Pancreas (tissue), 10 donors: ENCODE data around the gene MAP3K5. TPM values are rescaled to one million over a fixed set of nuclear protein-coding genes. Genes with fewer than 3 reads are reported as not detected.
A peak's percentile ranks its signal among the peaks of the same experiment; 100 is the strongest.

Source experiments
- ATAC-seq, 4 donors: fragments of 200-7000 bp; cut with Tn5 transposase; one replicate each; pipeline versions ENCODE4 v1.8.0 to v1.9.1; 2020; ENCODE audit warnings: mild to moderate bottlenecking in 4 of 4, moderate library complexity in 4 of 4
- DNase-seq, 6 donors: peaks; one replicate each; pipeline ENCODE4 v3.0.0-alpha.2; 2020
- FAIRE-seq: peaks from 2 replicates; lab custom pipeline; 2012; peaks lifted over from hg19 to GRCh38; lab: Jason Lieb, UNC
- H3K27ac ChIP-seq, 4 donors: fragments of 200-600 bp; sonication (generic); 1 replicate in 3 of 4; 2 replicates in 1 of 4; pipeline versions ENCODE4 v1.5.0 to v1.8.0; 2020
- H3K27me3 ChIP-seq, 4 donors: fragments of 200-600 bp; one replicate each; pipeline ENCODE4 v1.8.0; 2021
- H3K36me3 ChIP-seq, 3 donors: fragments of 200-600 bp; sonication (generic) in 1 of 3; one replicate each; pipeline versions ENCODE4 v1.5.0 to v1.8.0; 2020 to 2021
- H3K4me1 ChIP-seq, 3 donors: fragments of 200-600 bp; one replicate each; pipeline ENCODE4 v1.8.0; 2021
- H3K4me3 ChIP-seq, 4 donors: fragments of 200-600 bp; sonication (generic) in 2 of 4; one replicate each; pipeline versions ENCODE4 v1.5.0 to v1.8.0; 2020 to 2021
- H3K9me3 ChIP-seq, 4 donors: fragments of 200-600 bp; one replicate each; pipeline ENCODE4 v1.8.0; 2021
- WGBS, 2 donors: extraction: QIAGEN DNeasy Blood & Tissue Kit; methylation state at CpG; one replicate each; pipeline ENCODE4 v1.1.7; 2013; 5-methylcytosine and 5-hydroxymethylcytosine counted together
- intact Hi-C, 3 donors: fragments of 100-400 bp; cut with DNase I; formaldehyde crosslinking; loops; one replicate each; pipeline versions ENCODE4 v1.11.1 to v1.14.2; 2022
- polyA plus RNA-seq, 2 donors: library from polyadenylated mRNA; stranded (reverse); fragments of 200-250 nt; gene quantifications; one replicate each; pipeline ENCODE4 v1.2.3, GENCODE V29; 2013
- total RNA-seq, 6 donors: library from RNA; stranded (reverse); fragmentation: NEBNext Ultra II Directional in 4 of 6; extraction: Animal tissue kit (Norgen Biotek cat#: 25700) in 4 of 6; gene quantifications; one replicate each; pipeline versions ENCODE4 v1.2.1 to v1.2.4, GENCODE V29; 2021 to 2023
- TF ChIP-seq, protein P1 (sequence below), 4 donors: fragments of 200-600 bp; sonication (generic) in 3 of 4; IDR thresholded peaks; one replicate each; pipeline versions ENCODE4 v1.5.0 to v1.8.0; 2021; ENCODE audit warnings: antibody characterized with exemption in 4 of 4
- donor health status: healthy with polysubstance abuse.
- donor health status: DM: no; HTN: no; CAD: no; lungs with moderate emphysema.
- donor health status: DM: no; HTN: no; CAD: no.
- donor health status: control.
- donor health status: control.
- donor health status: Bipolar disorder and iron deficiency.
- donor health status: DM: yes; HTN: yes; CAD: no.
- donor health status: DM: no; HTN: no; CAD: no.
- donor health status: DM: no; HTN: no; CAD: no.
- donor health status: DM: yes; HTN: yes; CAD: no.

Gene MAP3K5
- total and polyA plus RNA-seq, 8 donors, result 6.7 to 28.6 (median 19.4) TPM

DNA sequence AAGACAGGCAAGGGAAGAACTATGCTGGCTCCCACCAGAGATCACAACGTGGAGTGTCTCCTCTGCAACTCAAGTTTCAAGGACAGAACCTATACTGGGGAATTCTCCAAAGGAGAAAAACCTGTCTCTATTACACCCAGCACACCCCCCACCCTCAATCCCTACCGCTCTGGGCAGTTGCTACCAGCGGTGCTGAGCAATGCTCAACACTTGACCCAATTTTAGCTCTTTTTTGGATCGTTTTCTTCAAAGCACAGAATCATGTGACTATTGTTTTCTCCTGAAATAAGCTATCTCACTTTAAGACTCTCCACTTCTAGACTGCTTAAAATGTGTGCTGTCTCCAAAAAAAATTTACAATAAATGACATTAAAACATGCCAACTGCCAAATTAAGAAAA lies 265.3 kb downstream of the MAP3K5 start:
- intact Hi-C loops, result no loop called here
- H3K9me3 ChIP-seq, result no peaks in the 10 kb centered on the region
- 55 to 64% methylated on average over 4 of the region's 4 CpGs for WGBS, 2 donors
- no peaks in the 10 kb centered on the region for H3K36me3 ChIP-seq
- ATAC-seq (no peak), DNase-seq (no peak), FAIRE-seq (no peak)
- TF ChIP-seq, protein P1, sequence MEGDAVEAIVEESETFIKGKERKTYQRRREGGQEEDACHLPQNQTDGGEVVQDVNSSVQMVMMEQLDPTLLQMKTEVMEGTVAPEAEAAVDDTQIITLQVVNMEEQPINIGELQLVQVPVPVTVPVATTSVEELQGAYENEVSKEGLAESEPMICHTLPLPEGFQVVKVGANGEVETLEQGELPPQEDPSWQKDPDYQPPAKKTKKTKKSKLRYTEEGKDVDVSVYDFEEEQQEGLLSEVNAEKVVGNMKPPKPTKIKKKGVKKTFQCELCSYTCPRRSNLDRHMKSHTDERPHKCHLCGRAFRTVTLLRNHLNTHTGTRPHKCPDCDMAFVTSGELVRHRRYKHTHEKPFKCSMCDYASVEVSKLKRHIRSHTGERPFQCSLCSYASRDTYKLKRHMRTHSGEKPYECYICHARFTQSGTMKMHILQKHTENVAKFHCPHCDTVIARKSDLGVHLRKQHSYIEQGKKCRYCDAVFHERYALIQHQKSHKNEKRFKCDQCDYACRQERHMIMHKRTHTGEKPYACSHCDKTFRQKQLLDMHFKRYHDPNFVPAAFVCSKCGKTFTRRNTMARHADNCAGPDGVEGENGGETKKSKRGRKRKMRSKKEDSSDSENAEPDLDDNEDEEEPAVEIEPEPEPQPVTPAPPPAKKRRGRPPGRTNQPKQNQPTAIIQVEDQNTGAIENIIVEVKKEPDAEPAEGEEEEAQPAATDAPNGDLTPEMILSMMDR (IDR thresholded peaks at IDR 0.05), result no peak
- H3K27me3 ChIP-seq, result no peaks in the 10 kb centered on the region
- H3K4me1 ChIP-seq, result peaks cover 4 to 14% (median 6%) of the 10 kb centered on the region in 3 donors
- no peak overlapping the region for H3K4me3 ChIP-seq
- H3K27ac ChIP-seq, result no peak overlapping the region

DNA sequence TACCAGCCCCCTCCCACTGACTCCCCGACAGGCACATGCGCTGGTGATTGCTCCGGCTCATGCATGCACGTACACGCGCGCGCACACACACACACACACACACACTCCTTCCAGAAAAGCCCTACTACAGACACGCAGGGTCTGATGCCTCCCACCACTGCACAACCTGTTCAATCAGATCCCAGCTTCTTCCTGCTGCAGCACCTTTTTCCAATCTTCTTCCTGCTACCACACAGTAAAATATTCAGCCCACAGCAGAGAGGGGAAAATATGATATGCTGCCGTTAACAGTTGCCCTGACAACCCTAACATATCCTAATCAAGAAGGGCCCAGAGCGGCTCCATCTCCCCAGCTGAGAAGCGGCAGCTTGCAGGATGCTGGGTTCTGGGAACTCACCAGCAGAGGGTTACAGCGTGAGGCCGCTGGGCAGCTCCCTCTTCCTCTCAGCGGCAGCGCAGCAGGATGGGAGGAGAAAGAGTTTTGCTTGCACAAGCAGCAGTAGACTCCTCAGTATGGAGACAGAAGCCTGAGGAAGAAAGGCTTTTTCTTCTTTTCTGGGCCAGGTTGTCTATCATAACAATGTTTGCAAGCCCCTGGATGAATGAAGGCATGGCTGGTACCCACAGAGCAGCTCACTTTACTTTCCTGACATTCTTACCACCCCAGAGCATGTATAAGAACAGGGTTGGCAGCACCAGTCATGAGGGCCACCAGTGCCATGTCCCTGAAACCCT lies 265.9 kb downstream of the MAP3K5 start:
- Histone ChIP-seq H3K27ac (no peak overlapping the region), H3K36me3 (no peaks in the 10 kb centered on the region), H3K27me3 (no peaks in the 10 kb centered on the region), H3K9me3 (no peaks in the 10 kb centered on the region), H3K4me3 (no peak overlapping the region), H3K4me1 (peaks cover 4 to 14% (median 6%) of the 10 kb centered on the region in 3 donors)
- TF ChIP-seq, protein P1 (IDR thresholded peaks at IDR 0.05), result no peak
- DNase-seq, result peak; percentile 10 to 64 (median 28)
- WGBS, 2 donors, result 69 to 73% methylated on average over 16 of the region's 16 CpGs
- intact Hi-C loops, result no loop called here
- FAIRE-seq, result no peak
- peak; percentile 22 to 85 (median 76) for ATAC-seq

DNA sequence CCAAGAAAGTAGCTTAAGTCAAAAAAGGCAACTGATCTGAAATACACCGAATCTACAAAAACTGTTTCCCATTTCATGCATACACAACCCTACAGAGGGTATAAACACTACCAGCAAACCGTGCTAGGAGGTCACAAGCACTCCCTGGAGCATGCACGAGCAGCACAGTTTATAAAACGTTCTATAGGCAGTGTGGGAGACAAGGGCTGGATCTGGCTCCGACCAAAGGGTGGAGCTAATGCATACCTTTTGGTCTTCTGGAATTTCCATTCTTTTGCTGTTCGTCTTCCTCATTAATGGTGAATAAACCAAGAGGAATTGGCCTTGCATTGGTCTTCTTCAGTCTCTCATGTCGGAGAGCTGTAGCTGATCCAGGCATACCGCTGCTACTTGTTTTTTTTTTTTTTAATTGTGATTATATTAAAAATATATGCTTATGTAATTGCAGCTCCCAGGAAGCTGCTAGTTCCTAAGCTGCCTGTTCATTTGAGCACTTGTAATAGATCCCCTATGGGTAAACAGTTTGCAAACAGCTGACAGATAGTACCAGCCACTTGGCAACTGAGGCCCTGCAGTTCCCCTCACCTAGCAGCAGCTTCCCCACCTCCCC lies 266.6 kb downstream of the MAP3K5 start:
- H3K4me1 ChIP-seq, result peaks cover 4 to 14% (median 6%) of the 10 kb centered on the region in 3 donors
- peak in 2 of 4 donors; percentile 13 to 15 for ATAC-seq
- 72 to 78% methylated on average over 8 of the region's 8 CpGs for WGBS, 2 donors
- no peak overlapping the region for H3K4me3 ChIP-seq
- DNase-seq, result no peak
- H3K27me3 ChIP-seq, result no peaks in the 10 kb centered on the region
- TF ChIP-seq, protein P1 (IDR thresholded peaks at IDR 0.05), result no peak
- intact Hi-C loops, result no loop called here
- FAIRE-seq, result no peak
- peak overlapping the region in 1 of 4 donors; percentile 49 for H3K27ac ChIP-seq
- H3K36me3 ChIP-seq, result no peaks in the 10 kb centered on the region
- H3K9me3 ChIP-seq, result no peaks in the 10 kb centered on the region

DNA sequence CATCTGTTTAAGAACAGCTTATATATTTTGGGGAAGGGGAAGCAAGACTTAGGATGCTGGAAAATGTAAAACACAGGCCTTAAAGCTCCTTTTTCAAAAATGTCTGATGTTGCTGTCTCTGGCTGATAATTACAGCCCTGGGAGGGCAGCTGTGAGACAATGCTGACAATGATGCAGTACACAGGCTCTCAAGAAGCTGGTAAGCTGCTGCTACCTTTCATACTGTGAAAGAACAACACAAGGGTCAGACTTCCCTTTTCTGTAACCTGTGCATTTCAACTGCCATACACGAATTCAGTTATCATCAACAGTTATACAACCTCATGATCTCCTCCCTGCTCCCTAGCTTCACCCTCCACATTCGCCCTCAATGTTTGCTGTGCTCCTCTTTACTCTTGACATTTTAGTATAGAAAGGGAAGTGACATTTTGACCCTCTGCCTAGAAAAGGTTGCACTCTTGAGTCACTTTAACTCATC lies 267.3 kb downstream of the MAP3K5 start:
- 33 to 40% methylated on average over 2 of the region's 2 CpGs for WGBS, 2 donors
- Histone ChIP-seq H3K27me3 (no peaks in the 10 kb centered on the region), H3K27ac (peak overlapping the region in 1 of 4 donors; percentile 49), H3K36me3 (no peaks in the 10 kb centered on the region), H3K4me3 (no peak overlapping the region), H3K4me1 (peaks cover 4 to 14% (median 6%) of the 10 kb centered on the region in 3 donors), H3K9me3 (no peaks in the 10 kb centered on the region)
- no peak for DNase-seq
- intact Hi-C loops, result no loop called here
- ATAC-seq, result peak in 3 of 4 donors; percentile 36 to 46 (median 39)
- TF ChIP-seq, protein P1 (IDR thresholded peaks at IDR 0.05), result no peak
- no peak for FAIRE-seq
